NCI-H1930 (cell line): ENCODE results near the gene NEDD8.

Experiments used
- DNase-seq, 2 experiments: peaks; one replicate each; lab custom pipeline; 2025; lab: John Stamatoyannopoulos, UW

Gene NEDD8

DNA sequence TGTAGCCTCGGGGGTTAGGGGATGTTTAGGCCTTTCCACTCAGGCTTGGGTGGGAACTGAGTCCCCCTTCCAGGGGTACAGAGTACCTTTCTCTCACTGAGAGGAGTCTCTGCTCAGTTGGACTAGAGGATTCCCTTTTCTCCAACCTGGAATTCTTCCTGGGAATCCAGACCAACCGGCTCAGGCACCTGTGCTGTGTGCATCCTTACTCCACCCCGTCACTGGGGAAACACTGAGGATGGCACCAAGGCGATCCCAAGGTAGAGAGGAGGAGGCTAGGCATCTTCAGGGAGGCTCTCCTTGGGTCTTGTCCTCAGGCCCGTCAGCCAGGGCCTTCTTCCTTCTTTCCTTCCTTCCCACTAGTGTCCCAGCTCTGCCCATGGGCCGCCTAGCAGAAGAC lies 31.7 kb upstream of the NEDD8 start:
- no peak for DNase-seq

DNA sequence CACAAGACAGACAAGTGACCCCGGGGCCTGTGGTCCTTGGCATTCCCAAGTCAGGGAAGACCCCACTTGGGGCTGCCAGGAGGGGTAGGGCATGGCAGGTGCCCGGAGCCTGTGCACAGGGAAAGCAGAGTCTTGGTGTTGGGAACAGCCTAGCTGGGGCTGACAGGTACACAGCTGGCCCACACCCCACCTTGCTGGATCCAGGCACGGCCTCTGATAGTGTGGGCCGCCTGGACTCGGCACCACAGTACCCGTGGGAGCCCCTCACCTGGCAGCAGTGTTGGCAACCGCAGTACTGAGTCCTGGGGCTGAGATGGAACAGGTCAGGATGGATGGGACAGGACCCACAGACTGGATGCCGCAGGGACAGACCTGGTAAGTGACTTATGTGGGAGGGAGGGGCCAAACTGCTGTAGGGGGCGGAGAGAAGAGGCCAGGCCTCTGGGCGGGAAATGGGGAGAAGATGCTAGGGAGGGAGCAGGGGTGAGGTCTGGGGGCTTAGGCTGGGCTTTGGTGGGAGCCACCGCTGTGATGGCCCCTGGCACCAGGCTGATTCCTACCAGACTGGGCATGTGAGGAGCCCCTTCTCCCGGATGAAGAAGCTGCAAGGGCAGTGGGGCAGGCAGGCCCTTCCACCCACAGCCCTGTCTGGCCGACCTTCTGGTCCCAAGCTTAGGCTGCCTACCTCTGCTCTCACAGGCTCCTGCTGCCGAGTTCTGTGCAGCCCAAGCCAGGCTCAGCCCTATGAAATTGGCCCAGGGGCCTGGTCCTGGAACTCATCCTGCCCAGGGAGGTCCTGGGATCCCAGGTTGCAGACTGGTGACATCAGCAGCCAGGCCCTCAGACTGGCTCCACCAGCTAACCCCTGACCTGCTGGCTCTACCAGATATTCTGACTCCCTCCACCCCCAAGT lies 30.9 kb upstream of the NEDD8 start, which contains the start of gene TGM1:
TSS of gene TGM1 (minus strand) at position 357 of the 913 bp plus-strand sequence. CDS start 825 bp downstream, outside the sequence.
- DNase-seq: no peak

DNA sequence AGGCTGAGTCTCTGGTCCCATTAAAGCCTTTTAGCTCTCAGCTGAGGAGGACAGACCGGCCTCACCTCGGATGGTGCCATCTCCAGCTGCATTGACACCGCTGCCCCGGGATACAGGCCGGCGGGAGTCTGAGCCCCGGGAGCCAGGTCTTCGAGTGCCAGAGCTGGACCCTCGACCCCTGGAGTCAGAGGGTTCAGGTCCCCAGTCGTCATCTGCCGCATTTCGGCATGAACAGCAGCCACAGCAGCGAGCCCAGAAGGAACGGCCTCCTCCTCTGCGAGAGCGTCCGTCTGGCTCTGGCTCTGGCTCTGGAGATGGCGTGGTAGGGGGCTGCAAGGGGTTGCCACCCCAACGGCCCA lies 29.8 kb upstream of the NEDD8 start:
- no peak for DNase-seq

DNA sequence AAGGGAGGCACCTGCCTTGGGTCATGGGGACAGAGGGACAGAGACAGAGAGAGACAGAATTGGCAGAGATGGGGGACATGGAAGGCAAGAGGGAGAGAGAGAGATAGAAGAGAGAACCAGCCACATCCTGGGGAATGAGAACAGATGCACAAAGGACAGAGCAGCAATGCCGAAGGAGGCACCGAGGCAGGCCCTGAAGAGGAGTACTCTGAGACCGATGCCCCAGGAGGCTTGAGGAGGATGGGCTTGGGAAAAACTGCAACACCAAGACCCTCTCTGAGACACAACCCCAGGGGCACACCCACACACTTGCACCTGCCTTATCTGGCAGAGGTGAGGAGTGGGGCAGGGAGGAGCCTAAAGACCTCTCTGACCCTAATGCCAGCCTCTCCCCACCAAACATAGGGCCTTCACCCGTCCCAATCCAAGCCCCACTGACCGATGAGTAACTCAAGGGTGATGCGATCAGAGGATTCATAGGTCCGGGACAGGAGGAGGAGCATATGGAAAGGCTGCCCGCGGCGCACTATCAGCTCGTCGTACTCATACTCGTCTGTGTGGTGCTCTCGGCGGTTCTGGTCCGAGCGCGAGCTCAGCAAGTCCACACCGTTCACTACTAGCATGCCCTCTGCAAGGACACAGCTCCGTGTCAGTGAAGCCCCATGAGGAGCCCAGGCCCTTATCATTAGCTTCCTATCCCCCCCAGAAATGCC lies 29.2 kb upstream of the NEDD8 start:
- DNase-seq: no peak

DNA sequence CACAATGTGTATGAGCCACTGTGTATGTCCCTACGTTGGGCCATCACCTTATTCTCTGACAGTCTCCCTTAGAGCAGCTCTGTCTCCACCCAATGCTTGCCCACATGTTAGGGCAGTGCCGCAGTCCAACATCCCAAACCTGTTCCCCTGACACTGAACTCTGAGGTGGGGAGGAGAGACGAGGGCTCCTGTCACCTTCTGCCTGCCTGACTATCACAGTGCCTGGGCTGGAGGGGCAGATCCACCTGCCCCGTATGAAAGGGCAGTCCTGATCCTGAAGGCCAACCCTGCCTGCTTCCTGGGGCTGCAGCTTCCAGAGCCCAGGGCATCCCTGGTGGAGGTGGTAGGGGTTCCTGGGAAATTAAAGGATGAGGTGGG lies 28.6 kb upstream of the NEDD8 start:
- no peak for DNase-seq

DNA sequence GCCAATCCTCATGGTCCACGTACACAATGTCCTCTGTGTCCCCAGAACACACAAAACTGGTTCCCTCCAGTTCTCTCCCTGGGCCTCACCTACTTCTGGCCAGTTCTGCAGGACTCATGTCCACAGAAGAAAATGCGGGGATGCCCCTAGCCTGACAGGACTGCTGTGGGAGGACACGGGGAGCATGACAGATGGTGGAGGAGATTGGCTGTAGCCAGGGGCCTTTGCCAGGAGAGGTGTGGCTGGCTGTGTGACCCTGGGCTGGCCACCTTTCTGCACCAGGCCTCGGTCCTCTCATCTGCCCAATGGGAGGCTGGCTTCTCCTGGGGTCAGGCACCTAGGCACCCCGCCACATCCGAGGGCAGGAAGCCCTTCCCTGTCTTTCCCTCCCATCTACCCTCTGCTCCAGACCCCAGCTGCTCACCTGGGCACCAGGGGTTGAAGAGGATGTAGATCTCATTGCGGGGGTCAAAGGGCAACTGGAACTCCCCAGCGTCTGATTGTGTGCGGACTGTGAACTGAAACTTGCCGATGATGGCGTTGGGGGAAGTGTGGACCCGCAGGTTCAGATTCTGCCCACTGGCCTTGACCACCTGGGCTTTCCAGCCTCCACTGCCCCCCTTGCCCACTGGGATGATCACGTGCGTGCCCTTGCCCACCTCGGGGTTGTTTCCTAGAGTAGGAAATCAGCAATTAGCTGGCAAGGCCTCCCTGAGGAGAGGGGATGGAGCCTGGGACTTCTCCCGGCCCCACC lies 28.0 kb upstream of the NEDD8 start:
- DNase-seq: no peak

DNA sequence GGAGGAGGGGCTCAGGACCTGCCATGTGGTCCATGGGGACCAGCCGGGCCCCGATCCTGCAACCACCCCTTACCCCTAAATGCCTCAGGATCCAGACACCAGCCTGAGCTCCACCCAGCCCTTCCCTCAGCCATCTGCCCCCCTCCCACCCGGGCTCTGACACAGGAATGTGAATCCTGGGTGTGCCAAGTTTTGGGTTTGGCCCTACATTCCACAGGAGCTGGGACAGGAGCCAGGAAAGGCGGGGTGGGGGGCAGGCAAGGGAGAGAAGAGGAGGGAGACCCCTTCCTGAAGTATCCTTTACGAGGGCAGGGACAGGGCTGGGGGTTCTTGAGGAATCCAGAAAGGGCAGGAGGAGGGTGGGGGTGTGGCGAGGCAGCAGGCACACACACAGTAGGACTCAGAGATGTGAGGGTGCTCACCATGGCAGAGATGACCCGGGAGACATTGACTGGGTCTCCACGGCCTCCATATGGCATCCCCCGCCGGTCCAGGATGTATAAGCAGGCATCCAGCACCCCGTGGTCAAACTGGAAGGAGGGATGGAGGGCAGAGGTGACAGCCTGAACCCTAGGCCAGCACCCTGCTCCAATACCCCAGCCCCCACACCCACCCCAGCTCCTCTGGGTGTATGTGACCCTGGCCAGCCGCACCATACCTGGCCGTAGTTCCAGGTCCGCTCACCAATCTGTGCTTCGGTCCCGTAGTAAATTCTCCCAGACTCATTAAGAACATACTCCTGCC lies 27.3 kb upstream of the NEDD8 start:
- no peak for DNase-seq

DNA sequence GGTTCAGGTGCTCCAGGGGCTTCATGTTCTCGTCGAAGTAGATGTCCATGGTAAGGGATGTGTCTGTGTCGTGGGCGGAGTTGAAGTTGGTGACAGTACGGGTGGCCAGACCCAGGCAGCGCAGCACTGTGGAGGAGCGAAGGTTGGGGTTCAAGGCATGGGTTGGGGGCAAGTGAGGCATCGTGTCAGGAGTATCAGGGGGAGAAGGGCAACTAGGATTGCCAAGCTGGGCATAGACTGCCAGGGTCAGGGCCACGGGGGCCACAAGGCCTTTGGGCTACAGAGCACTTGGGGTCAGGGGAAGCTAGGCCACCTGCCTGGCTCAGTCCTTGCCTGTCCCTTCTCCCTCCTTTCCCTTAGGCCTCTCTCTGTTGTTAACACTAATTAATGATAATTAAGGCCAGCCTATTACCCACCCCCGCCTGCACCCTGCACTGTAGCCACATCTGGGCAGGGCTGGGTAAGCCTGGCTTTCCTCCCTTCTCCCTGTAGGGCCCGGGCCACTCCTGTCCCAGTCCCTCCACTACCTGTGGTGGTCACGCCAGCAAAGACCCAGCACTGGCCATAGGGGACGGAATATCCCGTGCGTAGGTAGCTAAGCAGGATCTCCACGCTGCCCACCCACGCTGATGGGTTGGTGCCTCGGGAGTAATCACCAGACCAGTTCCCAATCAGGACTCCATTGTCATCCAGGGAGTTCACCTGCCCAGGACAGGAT lies 26.5 kb upstream of the NEDD8 start:
- no peak for DNase-seq

DNA sequence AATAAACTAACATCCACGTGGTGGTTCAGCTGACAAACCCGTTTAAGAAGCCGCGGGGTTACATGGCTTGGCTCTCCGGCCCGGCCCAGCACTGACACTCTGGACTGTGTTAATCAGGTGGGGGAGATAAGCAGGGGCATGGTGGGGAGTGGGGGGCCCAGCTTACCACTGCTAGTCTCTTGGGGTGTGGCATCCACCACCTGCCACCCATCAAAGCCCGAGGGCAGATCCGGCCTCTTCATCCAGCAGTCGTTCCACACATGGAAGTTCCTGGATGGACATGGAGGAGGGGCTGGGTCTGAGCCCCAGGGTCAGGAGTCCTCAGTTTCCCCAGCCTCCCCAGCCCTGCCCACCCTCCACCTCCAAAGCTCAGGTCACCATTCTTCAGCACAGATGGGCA lies 26.0 kb upstream of the NEDD8 start:
- DNase-seq: no peak

DNA sequence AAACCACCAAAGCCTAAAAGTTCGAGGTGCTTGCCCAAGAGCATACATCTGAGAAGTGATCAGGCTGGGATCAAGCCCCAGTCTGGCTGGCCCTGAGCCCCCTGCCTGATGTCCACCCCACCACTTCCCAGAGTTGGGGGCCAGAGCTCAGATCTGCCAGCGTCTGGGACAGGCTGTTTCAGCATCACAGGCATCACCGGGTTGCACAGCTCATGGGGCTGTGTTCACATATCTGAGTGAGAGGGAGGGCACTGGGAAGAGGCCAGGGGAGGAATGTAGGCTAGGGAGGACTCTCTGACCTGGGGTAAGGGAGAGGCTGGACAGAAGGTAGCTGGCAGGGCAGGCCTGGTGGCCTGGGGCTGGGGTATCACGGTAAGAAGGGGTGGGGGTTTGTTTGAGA lies 24.8 kb upstream of the NEDD8 start:
- DNase-seq: no peak

DNA sequence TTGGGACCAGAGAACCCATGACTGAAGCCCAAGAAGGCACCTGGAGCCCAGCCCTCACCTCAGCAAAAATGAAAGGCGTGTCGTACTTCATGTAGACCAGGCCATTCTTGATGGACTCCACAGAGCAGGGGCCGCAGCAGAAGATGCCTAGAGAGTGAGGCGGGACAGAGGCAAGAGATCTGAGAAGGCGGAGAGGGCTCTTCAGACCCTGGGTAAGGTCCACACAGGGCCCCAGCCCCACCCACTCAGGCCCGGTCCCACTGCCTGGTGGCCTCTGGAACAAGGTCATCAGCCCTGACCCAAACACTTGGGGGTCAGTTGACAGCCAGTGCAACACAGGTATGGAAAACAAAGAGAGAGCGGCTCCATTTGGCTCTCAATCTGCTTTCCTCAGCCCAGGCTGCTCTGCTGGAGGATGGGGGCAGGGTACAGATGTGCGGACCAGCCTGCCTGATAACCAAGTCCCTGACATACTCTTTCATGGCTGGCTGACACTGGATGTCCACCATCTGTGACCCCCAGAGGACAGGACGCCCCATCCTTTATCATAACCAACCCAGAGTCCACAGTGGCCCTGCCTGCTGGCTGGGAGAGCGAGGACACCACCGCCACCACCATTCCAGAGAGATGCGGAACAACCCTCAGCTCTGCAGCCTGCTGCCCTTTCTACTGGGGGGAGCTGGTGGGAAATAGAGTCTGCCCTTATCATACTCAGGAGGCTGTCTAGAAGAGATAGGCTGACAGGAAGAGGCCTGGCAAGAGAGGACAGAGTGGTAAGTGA lies 24.0 kb upstream of the NEDD8 start:
- no peak for DNase-seq

DNA sequence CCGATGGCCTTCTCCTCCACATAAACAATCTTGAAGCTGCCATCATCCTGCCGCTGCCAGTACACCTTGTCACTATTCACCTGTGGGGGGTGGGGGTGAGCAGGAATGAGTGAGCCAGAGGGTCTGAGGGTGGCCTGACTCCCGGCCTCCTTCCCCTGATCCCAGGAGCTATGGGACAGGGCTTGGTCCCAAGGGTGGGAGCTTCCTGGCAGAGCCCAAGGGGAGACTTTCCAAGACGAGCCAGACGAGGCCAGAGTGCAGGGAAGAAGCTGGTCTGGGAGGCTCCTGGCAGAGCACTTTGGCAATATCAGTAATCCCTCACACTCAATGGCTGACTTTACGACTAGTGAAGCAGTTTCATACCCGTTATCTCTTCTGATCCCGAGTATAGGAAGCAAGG lies 23.3 kb upstream of the NEDD8 start:
- no peak for DNase-seq

DNA sequence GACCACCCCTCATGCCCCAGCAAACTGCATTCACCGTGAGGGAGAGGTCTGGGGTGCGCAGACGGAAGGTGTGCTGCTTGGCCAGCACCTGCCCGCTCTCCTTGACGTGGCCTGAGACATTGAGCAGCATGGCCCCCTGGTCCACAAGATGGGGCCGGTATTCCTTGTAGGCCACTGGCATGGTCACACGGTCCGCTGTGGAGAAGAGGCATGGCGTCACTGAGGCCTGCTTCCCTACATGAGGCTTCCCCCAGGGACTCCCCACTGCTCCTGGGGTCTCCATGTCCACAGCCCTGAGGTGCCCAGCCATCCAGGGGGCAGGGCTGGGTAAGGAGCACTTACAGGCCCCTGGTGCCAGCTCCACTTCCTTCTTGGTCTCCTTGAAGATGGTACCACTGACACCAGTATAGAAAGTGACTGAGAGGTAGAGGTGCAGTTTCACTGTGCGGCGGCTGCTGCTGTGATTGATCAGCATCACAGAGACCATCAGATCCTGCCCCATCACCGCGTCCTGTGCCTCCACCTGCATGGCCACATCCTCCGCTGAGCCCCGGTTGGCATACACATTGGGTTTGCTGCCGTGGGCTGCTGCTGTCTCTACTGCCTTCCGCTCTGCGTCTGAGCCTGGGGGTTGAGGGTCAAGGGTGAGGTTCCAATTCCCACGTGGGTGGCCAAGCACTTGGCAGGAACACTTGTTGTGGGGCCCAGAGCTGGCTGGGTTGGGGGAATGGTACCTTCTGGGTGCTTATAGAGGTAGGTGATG lies 22.6 kb upstream of the NEDD8 start:
- no peak for DNase-seq

DNA sequence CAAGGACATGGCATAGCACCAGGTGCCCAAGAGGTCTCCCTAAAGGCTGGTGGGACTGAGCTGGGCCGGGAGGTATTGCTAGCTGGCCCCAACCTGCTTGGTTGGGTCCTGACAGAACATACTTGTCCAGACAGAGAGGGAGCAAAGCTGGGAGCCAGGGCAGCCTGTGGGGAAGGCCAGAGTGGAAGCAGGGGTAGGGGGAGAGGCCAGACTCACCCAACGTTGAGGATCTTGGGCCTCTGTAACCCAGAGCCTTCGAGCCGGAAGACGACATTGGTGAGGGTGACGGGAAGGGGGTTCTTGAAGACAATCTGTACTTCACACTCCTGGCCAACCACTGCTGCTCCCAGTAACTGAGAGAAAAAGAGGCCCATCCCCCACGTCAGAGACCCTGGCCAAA lies 21.8 kb upstream of the NEDD8 start:
- no peak for DNase-seq

DNA sequence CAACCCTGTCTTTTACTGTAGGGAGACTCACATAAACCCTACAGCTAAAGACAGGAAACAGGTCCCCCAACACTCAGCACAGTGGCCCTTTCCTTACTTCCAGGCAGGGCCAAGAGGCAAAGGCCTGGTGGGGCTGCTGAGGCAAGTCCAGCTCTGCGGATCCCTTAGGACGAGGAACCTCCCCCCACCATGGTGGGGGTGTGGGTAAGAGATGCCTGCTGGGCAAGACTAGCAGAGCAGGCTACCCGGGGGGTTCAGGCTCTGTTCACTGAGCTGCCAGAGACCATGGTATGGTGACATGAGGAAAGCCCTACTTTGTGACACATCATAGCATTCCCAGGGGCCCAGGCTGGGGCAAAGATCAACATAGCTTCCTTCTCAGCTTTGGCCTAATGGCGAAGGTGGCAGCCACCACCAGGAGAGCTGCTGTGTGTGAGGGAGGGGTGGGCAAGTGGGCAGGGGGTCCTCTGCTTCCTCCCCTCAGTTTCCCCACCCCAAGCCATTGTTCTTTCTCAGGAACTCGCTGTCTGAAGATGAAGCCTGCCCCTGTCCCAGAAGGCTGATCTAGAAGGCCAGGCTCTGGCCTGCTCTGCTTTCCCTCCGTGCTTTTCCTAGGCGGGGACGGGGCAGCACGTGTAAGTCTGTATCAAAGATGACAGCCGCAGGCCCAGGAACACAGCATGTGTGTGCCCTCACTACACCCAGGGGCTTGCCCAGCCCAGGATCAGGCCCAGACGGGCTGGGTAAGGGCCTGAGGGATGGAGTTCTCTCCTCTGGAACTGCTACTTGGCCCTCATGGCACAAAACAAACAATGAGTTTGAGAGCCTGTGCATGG lies 20.3 kb upstream of the NEDD8 start:
- no peak for DNase-seq

DNA sequence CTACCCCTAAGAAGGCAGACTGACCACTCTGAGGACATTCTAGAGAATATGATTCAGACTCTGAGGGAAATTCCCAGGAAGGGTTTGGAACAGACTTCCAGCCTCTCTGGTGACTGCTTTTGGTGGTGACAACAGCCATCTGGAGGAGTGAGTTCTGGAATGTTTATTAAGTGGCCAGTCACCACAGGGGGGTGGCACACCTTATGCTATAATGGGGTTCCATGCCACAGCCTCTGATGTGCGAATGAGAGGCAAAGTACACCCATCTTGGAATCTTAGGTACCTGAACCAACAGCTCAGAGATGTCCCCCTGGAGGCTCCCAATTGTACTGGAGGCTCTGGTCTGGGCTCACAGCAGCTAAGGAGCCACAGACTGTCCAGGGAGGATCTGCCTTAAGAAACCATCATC lies 19.7 kb upstream of the NEDD8 start:
- DNase-seq: no peak

DNA sequence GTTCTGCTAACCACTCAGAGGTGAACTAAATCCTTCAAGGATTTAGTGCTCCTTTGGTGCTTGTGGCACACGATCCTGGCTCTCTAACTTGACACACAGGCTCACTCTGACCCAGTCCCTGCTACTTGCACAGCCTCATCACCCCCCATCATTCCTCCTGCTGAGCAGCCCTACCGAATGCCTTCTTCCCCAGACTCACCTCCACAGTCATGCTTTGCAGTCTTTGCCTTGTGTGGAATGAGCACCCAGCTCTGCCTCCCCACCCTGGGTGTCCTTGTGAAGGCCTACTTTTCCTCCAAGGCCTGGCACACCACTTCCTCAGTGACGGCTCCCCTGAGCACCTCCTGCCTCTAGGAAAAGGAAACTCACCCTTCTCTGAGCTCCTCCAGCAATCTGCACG lies 18.2 kb upstream of the NEDD8 start:
- DNase-seq: no peak

DNA sequence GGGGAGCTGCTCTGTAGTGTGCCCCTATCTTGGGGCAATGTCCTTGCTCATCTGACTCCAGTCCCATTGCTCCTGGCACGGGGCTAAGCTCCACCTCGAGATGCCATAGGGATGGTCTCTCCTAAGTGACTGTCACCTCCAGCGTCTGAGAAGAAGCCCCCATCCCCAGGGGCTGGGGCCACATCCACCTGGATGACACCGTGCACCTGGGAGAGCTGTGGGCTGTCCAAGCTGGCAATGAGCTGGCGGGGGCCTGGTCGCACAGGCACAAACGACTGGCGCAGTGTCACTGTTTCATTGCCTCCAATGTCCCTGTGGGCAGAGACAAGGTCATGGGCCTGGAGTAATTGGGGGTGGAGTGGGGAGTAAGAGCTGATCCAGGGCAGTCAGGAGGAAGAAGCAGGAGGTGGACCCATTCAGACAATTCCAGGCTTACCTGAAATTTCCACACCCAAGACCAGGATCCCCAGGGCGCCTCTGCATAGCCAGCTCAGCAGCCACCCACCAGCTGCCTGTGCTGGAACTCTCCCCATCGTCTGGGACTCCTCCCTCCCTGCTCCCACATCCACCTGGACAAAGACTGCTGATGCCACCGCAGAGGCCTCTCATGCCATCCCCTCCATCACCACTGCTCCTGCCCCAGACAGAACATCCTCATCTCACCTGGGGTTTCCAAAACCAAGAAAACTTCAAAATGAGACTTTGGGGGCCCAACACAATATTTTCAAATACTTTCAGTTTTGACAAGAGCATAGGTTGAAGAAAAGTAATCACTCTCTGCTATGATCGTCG lies 17.3 kb upstream of the NEDD8 start:
- DNase-seq: no peak
